GM18526 (cell line): ENCODE data around the gene CDH18.

ENCODE experiments used
- POLR2A ChIP-seq: IDR thresholded peaks from 3 replicates; pipeline ENCODE4 v1.6.1; 2011; ENCODE audit not compliant: insufficient read length; ENCODE audit errors: extremely low read depth

CDH18 gene

GRCh38 chr5:19616701-19617215 is 371.2 kb downstream of the CDH18 start:
- TF ChIP-seq POLR2A, result no peak

DNA sequence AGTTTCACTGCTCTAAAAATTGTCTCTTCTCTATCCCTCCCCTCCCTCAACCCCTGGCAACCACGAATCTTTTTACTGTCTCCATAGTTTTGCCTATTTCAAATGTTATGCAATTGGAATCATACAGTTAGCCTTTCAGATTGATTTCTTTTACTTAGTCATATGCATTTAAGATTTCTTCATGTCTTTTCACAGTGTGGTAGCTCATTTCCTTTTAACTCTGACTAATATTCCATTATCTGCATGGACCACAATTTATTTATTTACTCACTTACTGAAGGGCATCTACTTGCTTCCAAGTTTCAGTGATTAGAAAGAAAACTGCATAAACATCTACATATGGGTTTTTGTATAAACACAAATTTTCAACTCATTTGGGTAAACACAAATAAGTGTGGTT is 372.3 kb downstream of the CDH18 start:
- TF ChIP-seq POLR2A, result no peak

DNA sequence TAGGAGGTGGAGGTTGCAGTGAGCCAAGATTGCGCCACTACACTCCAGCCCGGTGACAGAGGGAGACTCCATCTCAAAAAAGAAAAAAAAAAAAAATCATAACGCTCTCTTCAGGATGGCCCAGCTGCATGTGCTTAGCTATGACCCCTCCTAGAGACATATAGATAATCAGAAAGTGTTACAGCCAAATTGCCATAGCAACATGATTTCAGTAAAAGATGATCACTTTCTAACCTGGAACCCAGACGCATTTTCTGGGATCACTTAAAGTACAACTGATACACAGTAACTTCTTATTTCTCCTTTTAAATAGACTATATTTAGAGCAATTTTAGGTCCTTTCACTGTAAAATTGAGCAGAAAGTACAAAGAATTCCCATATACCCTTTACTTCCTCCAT is 372.9 kb downstream of the CDH18 start:
- no peak for TF ChIP-seq POLR2A

DNA sequence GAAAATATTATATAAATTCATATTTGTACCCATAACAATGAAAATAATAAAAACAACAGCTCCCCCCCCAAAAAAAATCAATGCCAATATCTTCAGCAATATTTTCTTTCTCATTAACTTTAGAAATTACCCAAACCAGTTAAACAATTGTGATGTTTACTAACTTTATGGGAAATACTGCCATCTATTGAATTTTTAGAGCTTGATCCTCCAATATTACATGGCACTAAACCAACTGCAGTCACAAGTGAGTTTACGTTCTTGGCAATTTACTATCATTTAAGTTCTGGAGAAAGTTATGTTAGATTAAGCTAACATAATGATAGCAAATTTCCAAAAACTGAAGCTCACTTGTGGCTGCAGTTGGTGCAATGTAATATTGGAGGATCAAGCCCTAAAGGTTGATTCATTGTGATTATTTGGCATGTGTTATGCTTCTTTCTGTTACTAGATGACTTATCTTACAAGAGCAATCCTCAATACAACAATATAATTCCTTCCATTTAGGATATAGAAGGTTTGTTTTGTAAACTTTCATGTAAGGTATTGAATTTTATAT is 379.5 kb downstream of the CDH18 start:
- no peak for TF ChIP-seq POLR2A

DNA sequence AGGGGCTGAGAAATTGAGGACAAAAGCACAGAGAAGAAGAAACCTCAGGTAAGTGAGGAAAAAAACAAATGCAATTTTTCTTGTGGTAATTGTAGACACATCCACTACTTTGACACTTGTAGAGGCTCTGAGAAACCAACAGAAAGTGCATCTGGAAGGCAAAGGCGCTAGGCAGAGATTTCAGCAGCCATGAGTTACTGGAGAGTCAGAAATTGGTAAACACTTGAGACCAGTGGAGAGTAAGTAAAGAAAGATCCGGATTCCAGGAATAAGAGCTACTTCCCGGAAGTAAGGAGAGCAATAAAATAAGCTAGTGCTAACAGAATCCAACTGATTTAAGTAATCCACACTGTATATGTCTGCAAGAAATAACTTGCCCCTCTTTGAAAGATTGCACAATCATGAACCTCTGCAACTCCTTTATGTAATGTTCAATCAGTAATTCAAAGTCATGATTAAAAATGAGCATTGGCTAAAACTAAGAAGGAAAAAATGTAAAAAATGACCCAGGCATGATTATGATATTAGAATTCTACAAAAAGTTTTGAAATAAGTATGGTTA is 382.1 kb downstream of the CDH18 start:
- no peak for TF ChIP-seq POLR2A

- TF ChIP-seq POLR2A, result no peak
Observed at GRCh38 chr5:19584131-19584530, 403.9 kb downstream of the CDH18 start.

DNA sequence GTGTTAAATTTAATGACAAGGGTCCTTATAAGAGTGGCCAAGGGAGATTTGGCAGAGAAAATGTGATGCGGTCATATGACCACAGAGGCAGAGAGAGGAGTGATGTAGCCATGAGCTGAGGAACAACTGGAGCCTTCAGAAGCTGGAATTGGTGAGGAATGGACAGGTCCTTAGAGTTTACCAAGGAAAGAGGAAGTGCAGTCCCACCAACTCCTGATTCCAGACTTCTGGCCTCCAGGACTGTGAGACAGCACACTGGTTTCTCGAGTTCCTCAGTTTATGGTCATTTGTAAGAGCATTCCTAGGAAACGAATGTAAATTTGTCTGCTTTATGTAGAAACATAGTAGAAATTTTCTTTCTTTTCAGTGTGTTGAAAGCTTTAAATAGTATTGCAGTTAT is 410.1 kb downstream of the CDH18 start:
- TF ChIP-seq POLR2A, result no peak

- TF ChIP-seq POLR2A, result no peak
Observed at GRCh38 chr5:19568004-19568403, 420.0 kb downstream of the CDH18 start.

- TF ChIP-seq POLR2A, result no peak
Observed at GRCh38 chr5:19565466-19565865, 422.5 kb downstream of the CDH18 start.

GRCh38 chr5:19564036-19564435 is 424.0 kb downstream of the CDH18 start:
- no peak for TF ChIP-seq POLR2A

DNA sequence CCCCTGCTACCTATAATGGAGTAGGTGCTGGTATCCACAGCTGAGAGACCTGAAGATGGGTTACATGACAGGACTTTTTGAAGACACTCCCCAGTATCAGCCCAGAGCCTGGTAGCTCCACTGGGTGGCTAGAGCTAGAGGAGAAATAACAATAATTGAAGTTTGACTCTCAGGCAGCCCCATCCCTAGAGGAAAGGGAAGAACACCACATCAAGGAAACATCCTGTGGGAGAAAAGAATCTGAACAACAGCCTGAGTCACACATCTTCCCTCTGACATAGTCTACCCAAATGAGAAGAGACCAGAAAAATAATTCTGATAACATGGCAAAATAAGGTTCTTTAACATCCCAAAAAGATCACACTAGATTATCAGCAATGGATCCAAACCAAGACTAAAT is 432.1 kb downstream of the CDH18 start:
- no peak for TF ChIP-seq POLR2A

DNA sequence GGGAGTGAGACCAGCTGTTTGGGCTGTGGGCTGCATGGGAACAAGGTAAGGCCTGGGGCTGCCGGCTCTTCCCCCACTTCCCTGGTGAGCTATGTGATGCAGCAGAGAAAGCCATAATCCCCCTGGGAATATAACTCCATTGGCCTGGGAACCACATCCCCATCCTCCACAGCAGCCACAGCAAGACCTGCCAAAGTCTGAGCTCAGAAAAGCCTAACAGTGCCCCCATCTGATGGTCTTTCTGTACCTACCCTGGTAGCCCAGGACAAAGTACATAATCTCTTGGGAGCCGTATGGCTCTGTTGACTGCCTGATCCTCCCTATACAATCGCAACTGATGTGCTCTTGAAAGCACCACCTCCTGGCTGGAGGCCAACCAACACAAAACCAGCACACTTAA is 432.6 kb downstream of the CDH18 start:
- TF ChIP-seq POLR2A, result no peak

DNA sequence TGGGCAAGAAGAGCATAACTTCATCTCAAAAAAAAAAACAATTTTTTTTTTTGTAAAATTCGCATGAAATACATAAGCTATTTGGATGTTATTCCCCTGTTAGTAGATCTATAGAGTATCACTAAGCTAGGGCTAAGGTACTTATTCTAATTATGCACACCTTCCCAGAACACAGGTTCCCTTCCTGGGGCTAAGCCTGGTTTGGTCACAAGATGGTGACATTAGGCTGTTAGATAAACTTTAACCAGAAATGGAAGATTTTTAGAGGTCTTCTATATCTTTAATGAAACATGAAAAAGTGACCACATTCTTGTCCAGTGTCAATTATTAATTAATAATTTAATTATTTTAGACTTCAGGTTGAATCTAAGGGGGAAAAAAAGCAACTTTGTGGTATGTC is 433.5 kb downstream of the CDH18 start:
- no peak for TF ChIP-seq POLR2A

DNA sequence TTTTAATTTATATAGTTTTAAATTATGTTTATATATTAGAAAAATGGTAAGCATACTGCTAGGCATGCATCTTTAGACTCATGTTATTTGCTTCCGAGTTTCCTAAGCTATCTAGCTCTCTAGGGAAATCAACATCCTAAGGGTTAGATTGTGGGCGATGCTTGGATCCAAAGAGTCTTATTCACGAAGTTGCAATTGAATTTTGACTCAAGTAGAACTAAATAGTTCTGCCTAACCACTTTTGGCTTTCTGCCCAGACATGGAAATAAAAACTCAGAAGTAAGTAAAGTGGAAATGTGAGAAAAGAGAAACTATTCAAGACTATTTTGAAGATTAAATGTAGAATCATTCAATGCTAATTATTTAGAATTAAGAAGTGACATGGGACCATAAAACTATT is 440.4 kb downstream of the CDH18 start:
- TF ChIP-seq POLR2A, result no peak

GRCh38 chr5:19546521-19546920 is 441.5 kb downstream of the CDH18 start:
- TF ChIP-seq POLR2A, result no peak

DNA sequence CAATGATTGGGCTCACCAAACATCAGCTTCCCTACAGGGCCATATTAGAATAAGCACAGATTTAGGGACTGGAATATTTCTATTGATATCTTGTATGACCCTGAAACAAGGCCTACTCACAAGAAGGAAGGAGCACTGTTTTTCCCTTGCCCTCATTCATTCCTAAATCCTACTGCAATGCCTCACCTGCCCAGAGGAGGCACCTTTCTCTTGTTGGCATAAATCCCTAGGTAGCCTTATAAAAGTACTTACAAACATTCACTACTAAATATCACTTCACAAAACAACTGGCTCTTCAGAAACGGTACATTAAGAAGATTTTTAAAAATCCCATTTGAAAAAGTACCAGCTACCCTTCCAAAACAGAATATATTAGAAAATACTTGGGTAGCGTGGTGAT is 449.4 kb downstream of the CDH18 start:
- TF ChIP-seq POLR2A, result no peak

DNA sequence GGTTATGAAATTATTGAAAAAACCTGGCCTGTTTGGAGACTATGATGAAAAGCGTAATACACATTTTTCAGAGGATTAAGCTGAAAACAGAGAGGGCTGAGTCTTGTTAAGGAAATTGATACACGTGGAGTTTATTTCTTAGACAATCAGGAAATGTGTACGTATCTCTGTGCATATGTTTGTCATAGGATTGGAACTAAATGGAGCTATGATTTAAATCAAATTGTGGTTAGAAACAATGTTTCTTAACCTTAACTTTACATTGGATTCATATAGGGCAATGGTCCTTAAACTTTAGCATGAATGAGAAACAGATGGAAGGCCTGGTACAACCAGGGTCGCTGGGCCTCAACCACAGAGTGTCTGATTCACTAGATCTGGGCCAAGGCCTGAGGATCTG is 451.6 kb downstream of the CDH18 start:
- TF ChIP-seq POLR2A, result no peak
